AG04450 (cell line): ENCODE measurements around the gene PAQR9. TPM values are rescaled to one million over a fixed set of nuclear protein-coding genes. Genes with fewer than 3 reads are reported as not detected.

ENCODE experiments used
- CTCF ChIA-PET: fragments of 300-600, 350-600 bp; formaldehyde crosslinking; extraction: SDS; loops from one replicate; lab custom pipeline; 2022; ENCODE audit warnings: antibody characterized with exemption, inconsistent platforms; lab: Charles Lee
- POLR2A ChIA-PET: fragments of 350-600 bp; formaldehyde crosslinking; extraction: SDS; loops from one replicate; lab custom pipeline; 2021; ENCODE audit warnings: antibody characterized with exemption, inconsistent platforms; lab: Yijun Ruan, JAX
- DNase-seq: peaks from one replicate; pipeline ENCODE4 v3.0.0-alpha.2; 2011; ENCODE audit warnings: low read depth, low spot score
- H3K27ac ChIP-seq: one replicate; pipeline ENCODE4 v1.5.1; 2012; ENCODE audit warnings: low read depth, low read length, control low read depth
- H3K27me3 ChIP-seq: one replicate; pipeline ENCODE4 v1.6.0; 2012; ENCODE audit warnings: low read length; ENCODE audit not compliant: control insufficient read depth, insufficient read depth
- H3K4me3 ChIP-seq: 2 replicates; pipeline ENCODE4 v1.5.1; 2011; ENCODE audit warnings: mild to moderate bottlenecking, low read depth, low read length, control low read depth
- H3K9me3 ChIP-seq: 2 replicates; pipeline ENCODE4 v1.5.1; 2012; ENCODE audit warnings: low read length; ENCODE audit not compliant: control insufficient read depth, insufficient read depth
- CTCF ChIP-seq: IDR thresholded peaks from 2 replicates; pipeline ENCODE4 v1.5.1; 2011; ENCODE audit warnings: low read depth, low read length, control low read depth, inconsistent platforms
- polyA plus RNA-seq: library from polyadenylated mRNA; depleted of rRNA; stranded (reverse); fragments of >200 nt; gene quantifications from 2 replicates; pipeline ENCODE4 v1.2.3, GENCODE V29; 2011

Gene PAQR9
- polyA plus RNA-seq, 1 experiment: not detected

GRCh38 chr3:142947799-142948575 lies 15.5 kb downstream of the PAQR9 start:
- POLR2A ChIA-PET: interaction anchor here (0.6 kb wide), 1 partner anchor 21 kb away, joined by 3 read pairs; no protein-coding TSS in a partner anchor
- Histone ChIP-seq H3K27ac (no peak overlapping the region), H3K27me3 (peaks cover 11% of the 10 kb centered on the region), H3K4me3 (no peak overlapping the region), H3K9me3 (no peaks in the 10 kb centered on the region; the same call in 1 of the 2 replicates)
- TF ChIP-seq CTCF: no peak
- no peak for DNase-seq
- CTCF ChIA-PET: interaction anchor here (1.5 kb wide), 1 partner anchor 20 kb away, joined by 3 read pairs; no protein-coding TSS in a partner anchor

- Histone ChIP-seq H3K27me3 (peaks cover 11% of the 10 kb centered on the region), H3K4me3 (no peak overlapping the region), H3K9me3 (no peaks in the 10 kb centered on the region; the same call in 1 of the 2 replicates), H3K27ac (no peak overlapping the region)
- POLR2A ChIA-PET: interaction anchor here (0.6 kb wide), 1 partner anchor 22 kb away, joined by 3 read pairs; no protein-coding TSS in a partner anchor
- TF ChIP-seq CTCF: no peak
- DNase-seq: no peak
- CTCF ChIA-PET: interaction anchor here (1.5 kb wide), 1 partner anchor 19 kb away, joined by 3 read pairs; no protein-coding TSS in a partner anchor
These were observed 16.1 kb downstream of the PAQR9 start for GRCh38 chr3:142947352-142947751.

GRCh38 chr3:142946861-142947260 lies 16.6 kb downstream of the PAQR9 start:
- CTCF ChIA-PET: interaction anchor here (1.5 kb wide), 1 partner anchor 19 kb away, joined by 3 read pairs; no protein-coding TSS in a partner anchor
- Histone ChIP-seq H3K27me3 (peaks cover 11% of the 10 kb centered on the region), H3K9me3 (no peaks in the 10 kb centered on the region; the same call in 1 of the 2 replicates), H3K27ac (no peak overlapping the region), H3K4me3 (no peak overlapping the region)
- POLR2A ChIA-PET: no interaction called here
- TF ChIP-seq CTCF: no peak
- DNase-seq: no peak

- H3K27me3 ChIP-seq: peaks cover 11% of the 10 kb centered on the region
- ChIA-PET POLR2A (no interaction called here), CTCF (no interaction called here)
- TF ChIP-seq CTCF: no peak
- no peak overlapping the region for H3K4me3 ChIP-seq
- DNase-seq: no peak
- no peaks in the 10 kb centered on the region; the same call in 1 of the 2 replicates for H3K9me3 ChIP-seq
- no peak overlapping the region for H3K27ac ChIP-seq
These were observed 18.5 kb downstream of the PAQR9 start for GRCh38 chr3:142945023-142945422.

GRCh38 chr3:142944342-142944741 lies 19.1 kb downstream of the PAQR9 start:
- Histone ChIP-seq H3K27ac (no peak overlapping the region), H3K4me3 (no peak overlapping the region), H3K9me3 (no peaks in the 10 kb centered on the region; the same call in 1 of the 2 replicates), H3K27me3 (peaks cover 11% of the 10 kb centered on the region)
- POLR2A ChIA-PET: no interaction called here
- CTCF ChIA-PET: no interaction called here
- DNase-seq: no peak
- no peak for TF ChIP-seq CTCF
